GM21390 (cell line): ENCODE data around the gene TRPV3.

Experiments used
- ATAC-seq: cut with Tn5 transposase; IDR thresholded peaks from one replicate; pipeline ENCODE4 v1.9.1; 2021; ENCODE audit not compliant: unreplicated experiment

TRPV3 gene

DNA sequence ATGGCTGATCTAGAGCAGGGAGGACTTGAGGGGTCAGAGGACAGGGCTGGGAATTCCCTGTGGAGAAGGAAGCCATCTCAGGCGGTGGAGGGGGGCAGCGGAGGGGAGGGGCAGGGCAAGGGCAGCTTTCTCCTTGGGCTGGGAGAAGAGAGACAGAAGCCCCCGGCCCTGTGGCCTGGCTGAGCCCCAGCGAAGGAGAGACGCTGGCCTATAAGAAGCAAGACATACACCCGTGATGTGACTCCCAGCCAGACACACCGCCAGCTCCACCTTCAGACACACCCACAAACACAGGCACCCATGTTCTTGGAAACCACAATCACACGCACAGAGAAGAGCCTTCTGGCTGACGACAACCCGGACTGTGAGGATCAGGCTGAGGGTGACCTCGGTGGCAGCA lies 10.0 kb downstream of the TRPV3 start:
- ATAC-seq: no peak

- ATAC-seq: no peak
Observed at GRCh38 chr17:3546997-3547396, 10.6 kb downstream of the TRPV3 start.

GRCh38 chr17:3546521-3546920 lies 11.1 kb downstream of the TRPV3 start:
- no peak for ATAC-seq

GRCh38 chr17:3545151-3545550 lies 12.5 kb downstream of the TRPV3 start:
- no peak for ATAC-seq

GRCh38 chr17:3544365-3544764 lies 13.2 kb downstream of the TRPV3 start:
- no peak for ATAC-seq

GRCh38 chr17:3543453-3543852 lies 14.2 kb downstream of the TRPV3 start:
- ATAC-seq: no peak

DNA sequence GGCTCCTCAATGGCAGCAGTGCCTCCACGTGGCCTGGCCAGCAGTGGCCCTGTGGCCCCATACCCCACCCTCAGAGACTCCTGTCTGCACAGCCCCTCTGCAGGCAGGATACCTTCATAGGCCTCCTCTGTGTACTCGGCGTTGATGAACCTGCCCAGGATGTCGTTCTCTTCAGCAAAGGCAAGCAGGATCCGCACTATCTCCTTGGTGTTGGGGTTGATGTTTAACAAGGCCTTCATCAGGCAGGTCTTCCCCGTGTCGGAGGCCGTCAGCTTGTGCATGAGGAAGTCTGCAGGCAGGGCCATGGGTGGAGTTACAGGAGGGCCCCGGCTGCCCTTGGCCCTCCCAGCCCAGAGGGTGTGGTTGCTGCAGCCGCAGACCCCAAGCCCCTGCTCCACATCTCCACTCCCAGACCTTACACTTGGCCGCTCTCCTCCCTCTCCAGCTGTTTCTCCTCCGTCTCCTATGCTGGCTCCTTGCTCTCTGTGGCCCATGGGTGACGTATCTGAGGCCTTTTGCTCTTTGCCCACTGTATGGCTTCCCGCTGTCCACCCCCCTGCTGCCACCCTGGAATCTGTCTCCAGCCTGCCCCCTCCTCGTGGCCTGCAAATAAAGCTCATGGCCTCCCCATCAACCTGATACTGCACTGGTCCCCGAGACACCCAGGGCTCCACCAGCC lies 15.1 kb downstream of the TRPV3 start:
- ATAC-seq: no peak

GRCh38 chr17:3539881-3540540 lies 17.6 kb downstream of the TRPV3 start:
- no peak for ATAC-seq

DNA sequence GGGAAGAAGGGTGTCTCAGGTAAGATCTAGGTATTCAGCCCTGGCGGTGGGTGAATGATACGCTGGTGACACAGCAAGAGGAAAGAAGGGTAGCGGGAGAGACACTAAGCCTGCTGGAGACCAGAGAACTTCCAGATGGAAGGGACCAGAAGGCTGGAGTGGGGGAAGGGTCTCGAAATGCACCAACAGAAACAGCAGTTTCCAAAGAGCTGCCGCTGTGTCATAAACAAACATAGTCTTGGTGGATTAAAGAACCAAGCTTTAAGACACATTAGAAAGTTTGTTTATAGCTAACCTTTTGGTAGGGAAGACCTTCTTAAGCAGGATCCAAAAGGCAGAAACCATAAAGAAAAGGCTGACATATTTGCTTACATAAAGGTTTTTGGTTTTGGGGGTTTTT lies 20.9 kb downstream of the TRPV3 start:
- no peak for ATAC-seq

DNA sequence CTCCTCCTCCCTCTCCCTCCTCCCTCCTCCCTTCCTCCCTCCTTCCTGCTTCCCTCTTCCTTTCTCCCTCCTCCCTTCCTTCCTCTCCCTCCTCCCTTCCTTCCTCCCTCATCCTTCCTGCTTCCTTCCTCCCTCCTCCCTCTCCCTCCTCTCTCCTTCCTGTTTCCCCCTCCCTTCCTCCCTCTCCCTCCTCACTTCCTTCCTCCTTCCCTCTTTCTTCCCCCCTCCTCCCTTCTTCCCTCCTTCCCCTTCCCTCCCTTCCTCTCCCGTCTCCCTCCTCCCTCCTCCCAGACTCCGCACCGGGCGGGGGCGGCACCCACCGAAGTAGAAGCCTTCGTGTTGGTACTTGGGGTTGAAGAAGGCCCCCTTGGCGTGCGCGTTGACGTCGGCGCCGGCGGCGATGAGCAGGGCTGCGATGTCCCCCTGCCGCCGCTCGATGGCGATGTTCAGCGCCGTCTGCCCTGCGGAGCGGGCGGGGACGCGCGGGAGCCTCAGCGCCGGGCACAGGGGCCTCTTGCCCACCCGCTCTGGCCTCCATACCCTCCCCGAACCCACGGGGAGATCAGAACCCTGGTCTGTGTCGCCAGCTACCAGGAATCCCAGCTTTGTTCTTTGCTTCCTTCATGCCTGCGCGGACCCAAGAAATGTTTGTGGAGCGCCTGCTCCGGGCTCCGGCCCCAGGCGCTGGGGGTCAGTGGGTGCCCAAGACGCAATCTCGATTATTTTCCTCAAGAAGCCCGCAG lies 22.2 kb downstream of the TRPV3 start:
- ATAC-seq: peak; percentile 76

DNA sequence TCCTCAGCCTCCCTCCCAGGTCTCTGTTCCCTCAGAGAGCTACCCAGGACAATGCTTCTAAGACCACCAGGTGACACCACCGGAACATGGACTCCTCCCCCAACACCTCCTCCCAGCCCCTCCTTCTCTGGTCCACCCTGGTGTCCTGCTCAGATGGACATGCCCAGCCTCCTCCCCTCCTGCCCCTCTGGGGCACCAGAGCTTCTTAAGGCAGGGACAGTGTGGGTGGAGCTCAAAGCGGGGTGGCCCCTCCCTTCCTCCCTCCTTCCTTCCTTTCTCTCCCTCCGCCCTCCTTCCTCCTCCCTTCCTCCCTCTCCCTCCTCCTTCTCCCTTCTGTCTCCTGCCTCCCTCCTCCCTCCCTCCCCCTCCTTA lies 22.7 kb downstream of the TRPV3 start:
- ATAC-seq: no peak

DNA sequence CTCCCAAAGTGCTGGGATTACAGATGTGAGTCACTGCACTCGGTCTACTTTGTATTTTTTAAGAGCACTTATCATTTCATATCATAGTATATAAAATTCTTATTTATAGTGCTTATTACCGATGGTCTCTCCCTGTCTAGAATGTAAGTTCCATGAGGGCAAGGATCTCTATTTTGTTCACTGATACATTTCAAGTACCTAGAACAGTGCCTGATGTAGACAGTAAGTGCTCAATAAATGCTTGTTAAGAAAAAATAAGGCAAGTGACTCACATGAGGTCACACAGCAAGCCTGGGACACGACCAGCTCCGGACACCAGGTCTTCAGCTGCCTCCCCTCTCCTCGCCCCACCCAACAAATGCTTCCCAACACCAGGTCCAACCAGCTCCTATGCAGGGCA lies 23.9 kb downstream of the TRPV3 start:
- ATAC-seq: no peak

GRCh38 chr17:3532859-3533142 lies 24.8 kb downstream of the TRPV3 start:
- no peak for ATAC-seq

- no peak for ATAC-seq
Observed at GRCh38 chr17:3532106-3532858, 25.3 kb downstream of the TRPV3 start.

GRCh38 chr17:3531266-3532101 lies 26.1 kb downstream of the TRPV3 start:
- no peak for ATAC-seq

- no peak for ATAC-seq
Observed at GRCh38 chr17:3529817-3530741, 27.5 kb downstream of the TRPV3 start.

GRCh38 chr17:3528880-3529511 lies 28.6 kb downstream of the TRPV3 start:
- no peak for ATAC-seq

DNA sequence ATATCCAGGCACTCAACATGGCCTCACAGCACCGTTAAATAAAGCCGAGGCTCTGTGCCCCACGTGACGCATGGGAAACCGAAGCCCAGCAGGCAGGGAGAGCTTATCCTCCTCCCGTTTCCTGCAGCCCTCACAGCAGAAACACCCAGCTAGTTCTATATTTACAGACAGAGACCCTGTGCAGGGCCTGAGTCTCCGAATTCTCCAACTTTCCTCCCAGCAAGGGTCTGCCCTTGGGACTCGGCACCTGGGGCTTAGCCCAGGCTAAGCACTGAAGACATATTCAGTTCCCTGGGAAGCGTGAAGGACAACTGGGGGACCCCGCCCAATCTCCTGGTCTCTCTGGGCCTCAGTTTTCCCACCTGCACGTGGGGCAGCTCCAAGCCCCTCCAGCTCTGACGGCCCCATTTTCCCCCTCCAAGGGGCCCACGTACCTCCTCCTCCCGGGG lies 29.2 kb downstream of the TRPV3 start:
- ATAC-seq: no peak

- no peak for ATAC-seq
Observed at GRCh38 chr17:3527896-3528295, 29.7 kb downstream of the TRPV3 start.
